Measurements from ENCODE around the gene PCGF3. TPM values are rescaled to one million over a fixed set of nuclear protein-coding genes. Genes with fewer than 3 reads are reported as not detected.

The PCGF3 gene
- total and polyA plus RNA-seq, 9 of the 15 experiments (the other 6 are each of a cell fraction or from before 2014, with no cell fraction given) = 2.6 to 46.1 (median 20.3) TPM

DNA sequence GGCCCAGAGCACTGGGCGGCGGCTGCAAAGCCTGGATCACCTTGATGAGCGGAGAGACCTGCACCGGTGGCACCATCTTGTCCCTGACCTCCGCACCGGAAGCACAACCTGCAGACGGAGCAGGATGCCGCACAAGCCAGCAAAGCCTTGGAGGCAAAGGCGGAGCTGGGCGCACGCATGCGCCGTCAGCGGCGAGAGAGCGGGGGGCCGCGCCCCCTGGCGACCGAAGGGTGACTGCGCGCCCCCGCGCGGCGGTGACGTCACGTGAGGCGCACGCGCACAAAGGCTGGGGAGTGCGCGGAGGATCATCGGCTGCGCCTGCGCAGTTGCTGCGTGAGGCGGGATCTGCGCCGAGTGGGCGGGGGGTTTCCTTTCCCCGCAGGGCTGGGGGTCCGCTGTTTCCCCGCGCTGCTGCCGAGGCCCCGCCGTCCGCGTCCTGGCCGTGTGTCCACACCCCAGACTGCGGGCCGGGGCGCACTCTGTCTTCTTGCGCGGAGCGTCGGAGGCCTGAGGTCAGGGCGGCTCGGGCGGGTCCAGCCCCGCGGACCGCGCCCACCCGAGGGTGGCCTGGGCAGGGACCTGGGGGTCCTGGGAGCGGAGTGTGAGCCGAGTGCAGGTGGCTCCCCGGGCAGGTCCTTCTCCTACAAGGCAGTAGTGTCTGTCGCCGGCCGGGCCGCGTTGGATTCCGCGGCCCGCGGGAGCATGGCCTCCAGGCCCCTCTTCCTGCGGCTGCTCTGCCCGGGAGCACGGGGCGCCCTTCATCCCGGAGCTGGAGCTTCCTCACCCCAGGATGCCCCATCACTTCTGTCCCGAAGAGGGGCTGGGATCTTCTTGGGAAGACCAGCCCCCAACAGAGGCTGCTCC, 31.2 kb upstream of the PCGF3 start, which contains the start of the genes ATP5ME and MYL5 (continued):
- TF ChIP-seq, protein P1, sequence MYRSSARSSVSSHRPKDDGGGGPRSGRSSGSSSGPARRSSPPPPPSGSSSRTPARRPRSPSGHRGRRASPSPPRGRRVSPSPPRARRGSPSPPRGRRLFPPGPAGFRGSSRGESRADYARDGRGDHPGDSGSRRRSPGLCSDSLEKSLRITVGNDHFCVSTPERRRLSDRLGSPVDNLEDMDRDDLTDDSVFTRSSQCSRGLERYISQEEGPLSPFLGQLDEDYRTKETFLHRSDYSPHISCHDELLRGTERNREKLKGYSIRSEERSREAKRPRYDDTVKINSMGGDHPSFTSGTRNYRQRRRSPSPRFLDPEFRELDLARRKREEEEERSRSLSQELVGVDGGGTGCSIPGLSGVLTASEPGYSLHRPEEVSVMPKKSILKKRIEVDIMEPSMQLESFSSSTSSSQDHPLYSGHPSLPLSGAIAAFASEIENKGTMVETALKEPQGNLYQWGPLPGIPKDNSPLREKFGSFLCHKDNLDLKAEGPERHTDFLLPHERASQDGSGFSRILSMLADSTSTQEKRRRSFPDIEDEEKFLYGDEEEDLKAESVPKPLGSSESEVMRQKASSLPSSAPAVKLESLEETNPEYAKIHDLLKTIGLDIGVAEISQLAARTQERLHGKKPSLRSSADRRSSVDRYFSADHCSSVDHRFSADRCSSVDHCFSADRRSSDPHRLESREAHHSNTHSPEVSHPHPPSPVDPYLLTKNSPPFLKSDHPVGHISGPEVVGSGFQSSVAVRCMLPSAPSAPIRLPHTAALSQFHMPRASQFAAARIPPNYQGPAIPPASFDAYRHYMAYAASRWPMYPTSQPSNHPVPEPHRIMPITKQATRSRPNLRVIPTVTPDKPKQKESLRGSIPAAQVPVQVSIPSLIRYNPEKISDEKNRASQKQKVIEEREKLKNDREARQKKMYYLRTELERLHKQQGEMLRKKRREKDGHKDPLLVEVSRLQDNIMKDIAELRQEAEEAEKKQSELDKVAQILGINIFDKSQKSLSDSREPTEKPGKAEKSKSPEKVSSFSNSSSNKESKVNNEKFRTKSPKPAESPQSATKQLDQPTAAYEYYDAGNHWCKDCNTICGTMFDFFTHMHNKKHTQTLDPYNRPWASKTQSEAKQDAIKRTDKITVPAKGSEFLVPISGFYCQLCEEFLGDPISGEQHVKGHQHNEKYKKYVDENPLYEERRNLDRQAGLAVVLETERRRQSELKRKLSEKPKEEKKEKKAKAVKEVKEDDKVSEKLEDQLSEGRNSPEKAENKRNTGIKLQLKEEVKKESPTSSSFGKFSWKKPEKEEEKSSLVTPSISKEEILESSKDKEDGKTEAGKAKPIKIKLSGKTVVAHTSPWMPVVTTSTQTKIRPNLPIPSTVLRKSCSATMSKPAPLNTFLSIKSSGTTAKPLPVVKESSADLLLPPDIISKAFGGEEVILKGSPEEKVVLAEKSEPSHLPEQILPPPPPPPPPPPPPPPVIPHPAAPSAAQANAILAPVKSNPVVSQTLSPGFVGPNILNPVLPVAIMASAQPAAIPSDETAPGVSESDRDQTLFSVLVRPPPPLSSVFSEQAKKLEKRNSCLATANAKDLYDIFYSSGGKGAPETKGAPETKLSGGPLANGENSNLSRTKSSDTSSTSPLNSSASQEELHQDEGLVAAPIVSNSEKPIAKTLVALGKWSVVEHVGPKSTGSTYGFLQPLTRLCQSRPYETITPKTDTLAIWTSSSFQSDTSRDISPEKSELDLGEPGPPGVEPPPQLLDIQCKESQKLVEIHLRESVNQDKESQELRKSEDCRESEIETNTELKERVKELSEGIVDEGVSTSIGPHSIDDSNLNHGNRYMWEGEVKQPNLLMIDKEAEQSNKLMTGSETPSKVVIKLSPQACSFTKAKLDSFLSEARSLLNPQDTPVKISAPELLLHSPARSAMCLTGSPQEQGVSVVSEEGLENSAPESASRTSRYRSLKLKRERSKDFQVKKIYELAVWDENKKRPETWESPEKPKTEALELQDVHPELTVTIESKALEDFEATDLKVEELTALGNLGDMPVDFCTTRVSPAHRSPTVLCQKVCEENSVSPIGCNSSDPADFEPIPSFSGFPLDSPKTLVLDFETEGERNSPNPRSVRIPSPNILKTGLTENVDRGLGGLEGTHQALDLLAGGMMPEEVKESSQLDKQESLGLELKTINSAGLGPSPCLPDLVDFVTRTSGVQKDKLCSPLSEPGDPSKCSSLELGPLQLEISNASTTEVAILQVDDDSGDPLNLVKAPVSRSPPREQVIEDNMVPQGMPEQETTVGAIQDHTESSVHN (IDR thresholded peaks at IDR 0.05; ENCODE audit: borderline replicate concordance in 1 of 2, low read depth in 1 of 2) = no peak
- TF ChIP-seq, protein P2, sequence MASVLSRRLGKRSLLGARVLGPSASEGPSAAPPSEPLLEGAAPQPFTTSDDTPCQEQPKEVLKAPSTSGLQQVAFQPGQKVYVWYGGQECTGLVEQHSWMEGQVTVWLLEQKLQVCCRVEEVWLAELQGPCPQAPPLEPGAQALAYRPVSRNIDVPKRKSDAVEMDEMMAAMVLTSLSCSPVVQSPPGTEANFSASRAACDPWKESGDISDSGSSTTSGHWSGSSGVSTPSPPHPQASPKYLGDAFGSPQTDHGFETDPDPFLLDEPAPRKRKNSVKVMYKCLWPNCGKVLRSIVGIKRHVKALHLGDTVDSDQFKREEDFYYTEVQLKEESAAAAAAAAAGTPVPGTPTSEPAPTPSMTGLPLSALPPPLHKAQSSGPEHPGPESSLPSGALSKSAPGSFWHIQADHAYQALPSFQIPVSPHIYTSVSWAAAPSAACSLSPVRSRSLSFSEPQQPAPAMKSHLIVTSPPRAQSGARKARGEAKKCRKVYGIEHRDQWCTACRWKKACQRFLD (CRISPR knock-in tag; IDR thresholded peaks at IDR 0.05) = no peak
- TF ChIP-seq RAD21 (CRISPR knock-in tag; conservative IDR thresholded peaks at IDR 0.05 in 1 of 2, IDR thresholded peaks at IDR 0.05 in 1 of 2) = peak; percentile 57 to 78
- peak; percentile 38; the same call in 1 of the 2 replicates for TF ChIP-seq ETV5 (CRISPR knock-in tag; IDR thresholded peaks at IDR 0.05; ENCODE audit: low read depth)
- TF ChIP-seq KAT8 (IDR thresholded peaks at IDR 0.05; ENCODE audit: low read depth) = no peak

All from K562 (cell line).